Tibial nerve (tissue), 4 donors: ENCODE data around the gene AGBL3.

ENCODE experiments used
- EP300 ChIP-seq, 2 donors: sonication (generic); formaldehyde crosslinking; IDR thresholded peaks; one replicate each; pipeline ENCODE4 v1.6.1; 2017; ENCODE audit warnings: antibody characterized with exemption in 2 of 2, mild to moderate bottlenecking in 1 of 2
- POLR2A ChIP-seq, 2 donors: fragments of 450-650 bp; IDR thresholded peaks; one replicate each; pipeline ENCODE4 v1.6.1; 2017; ENCODE audit warnings: antibody characterized with exemption in 2 of 2, mild to moderate bottlenecking in 2 of 2, moderate library complexity in 2 of 2
- TF ChIP-seq, protein P1 (sequence below), 5 experiments: fragments of 200-600 bp in 3 of 5; fragments of 450-650 bp in 2 of 5; sonication (generic) in 3 of 5; IDR thresholded peaks; one replicate each; pipeline ENCODE4 v1.5.1; 2016 to 2019; ENCODE audit warnings: antibody characterized with exemption in 5 of 5, mild to moderate bottlenecking in 3 of 5, moderate library complexity in 2 of 5

DNA sequence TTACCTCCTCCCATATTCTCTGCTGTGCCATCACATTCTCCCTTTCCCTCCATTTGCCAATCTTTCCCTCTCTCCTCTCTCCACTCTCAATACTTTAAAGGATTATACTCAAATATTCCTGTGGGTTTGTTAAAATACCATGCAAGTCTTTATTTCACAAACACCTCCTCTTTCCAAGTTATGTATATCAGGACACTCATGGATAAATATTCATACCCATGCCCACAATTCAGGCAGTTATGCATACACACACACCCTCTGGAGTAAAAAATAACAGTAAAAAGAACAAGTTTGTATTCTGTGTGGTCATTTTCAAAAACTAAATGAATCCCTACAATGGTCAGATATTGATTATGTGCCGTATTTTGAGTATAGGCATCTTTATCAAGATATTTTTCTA lies 88.2 kb downstream of the AGBL3 start:
- TF ChIP-seq POLR2A (IDR thresholded peaks at IDR 0.05) (no peak), EP300 (IDR thresholded peaks at IDR 0.05) (no peak)
- TF ChIP-seq, protein P1, sequence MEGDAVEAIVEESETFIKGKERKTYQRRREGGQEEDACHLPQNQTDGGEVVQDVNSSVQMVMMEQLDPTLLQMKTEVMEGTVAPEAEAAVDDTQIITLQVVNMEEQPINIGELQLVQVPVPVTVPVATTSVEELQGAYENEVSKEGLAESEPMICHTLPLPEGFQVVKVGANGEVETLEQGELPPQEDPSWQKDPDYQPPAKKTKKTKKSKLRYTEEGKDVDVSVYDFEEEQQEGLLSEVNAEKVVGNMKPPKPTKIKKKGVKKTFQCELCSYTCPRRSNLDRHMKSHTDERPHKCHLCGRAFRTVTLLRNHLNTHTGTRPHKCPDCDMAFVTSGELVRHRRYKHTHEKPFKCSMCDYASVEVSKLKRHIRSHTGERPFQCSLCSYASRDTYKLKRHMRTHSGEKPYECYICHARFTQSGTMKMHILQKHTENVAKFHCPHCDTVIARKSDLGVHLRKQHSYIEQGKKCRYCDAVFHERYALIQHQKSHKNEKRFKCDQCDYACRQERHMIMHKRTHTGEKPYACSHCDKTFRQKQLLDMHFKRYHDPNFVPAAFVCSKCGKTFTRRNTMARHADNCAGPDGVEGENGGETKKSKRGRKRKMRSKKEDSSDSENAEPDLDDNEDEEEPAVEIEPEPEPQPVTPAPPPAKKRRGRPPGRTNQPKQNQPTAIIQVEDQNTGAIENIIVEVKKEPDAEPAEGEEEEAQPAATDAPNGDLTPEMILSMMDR (IDR thresholded peaks at IDR 0.05), result no peak
